ENCODE data around the gene PARL. TPM values are rescaled to one million over a fixed set of nuclear protein-coding genes. Genes with fewer than 3 reads are reported as not detected.

Gene PARL
- total RNA-seq, 1 donor from 2014 or later, result 47.8 TPM

- TF ChIP-seq CTCF (IDR thresholded peaks at IDR 0.05; ENCODE audit: unreplicated experiment), result no peak
- Mint-ChIP-seq H3K4me1 (no peaks in the 10 kb centered on the region), H3K36me3 (peaks cover 51% of the 10 kb centered on the region), H3K27me3 (ENCODE audit: low read depth) (no peaks in the 10 kb centered on the region), H3K27ac (no peak overlapping the region), H3K4me3 (no peak overlapping the region), H3K9me3 (peaks cover 7% of the 10 kb centered on the region)
- no peak for DNase-seq (ENCODE audit: low spot score in 2 of 2, unreplicated experiment in 2 of 2)
Observed at GRCh38 chr3:183854318-183855035, 30.2 kb downstream of the PARL start.

- Mint-ChIP-seq H3K27me3 (ENCODE audit: low read depth) (no peaks in the 10 kb centered on the region), H3K9me3 (no peaks in the 10 kb centered on the region), H3K4me3 (peak overlapping the region; percentile 8), H3K36me3 (peaks cover 45% of the 10 kb centered on the region), H3K27ac (peak overlapping the region; percentile 91), H3K4me1 (peaks cover 26% of the 10 kb centered on the region)
- no peak for DNase-seq (ENCODE audit: low spot score in 2 of 2, unreplicated experiment in 2 of 2)
- no peak for TF ChIP-seq CTCF (IDR thresholded peaks at IDR 0.05; ENCODE audit: unreplicated experiment)
Observed at GRCh38 chr3:183845608-183846288, 38.9 kb downstream of the PARL start.

- no peak for DNase-seq (ENCODE audit: low spot score in 2 of 2, unreplicated experiment in 2 of 2)
- Mint-ChIP-seq H3K27ac (peak overlapping the region; percentile 91), H3K4me3 (peak overlapping the region; percentile 9), H3K9me3 (no peaks in the 10 kb centered on the region), H3K36me3 (peaks cover 40% of the 10 kb centered on the region), H3K27me3 (ENCODE audit: low read depth) (no peaks in the 10 kb centered on the region), H3K4me1 (peaks cover 26% of the 10 kb centered on the region)
- no peak for TF ChIP-seq CTCF (IDR thresholded peaks at IDR 0.05; ENCODE audit: unreplicated experiment)
Observed at GRCh38 chr3:183845090-183845489, 39.6 kb downstream of the PARL start.

GRCh38 chr3:183844606-183845005 lies 40.1 kb downstream of the PARL start:
- H3K27ac Mint-ChIP-seq, result peak overlapping the region; percentile 87
- TF ChIP-seq CTCF (IDR thresholded peaks at IDR 0.05; ENCODE audit: unreplicated experiment), result no peak

GRCh38 chr3:183839751-183840150 lies 44.9 kb downstream of the PARL start:
- Mint-ChIP-seq H3K9me3 (no peaks in the 10 kb centered on the region), H3K27me3 (ENCODE audit: low read depth) (no peaks in the 10 kb centered on the region), H3K36me3 (peaks cover 30% of the 10 kb centered on the region), H3K4me1 (peaks cover 5% of the 10 kb centered on the region), H3K27ac (no peak overlapping the region), H3K4me3 (no peak overlapping the region)
- no peak for DNase-seq (ENCODE audit: low spot score in 2 of 2, unreplicated experiment in 2 of 2)
- TF ChIP-seq CTCF (IDR thresholded peaks at IDR 0.05; ENCODE audit: unreplicated experiment), result no peak

More at GRCh38 chr3:183844606-183845005, 40.1 kb downstream of the PARL start:
- no peak overlapping the region for H3K4me3 Mint-ChIP-seq
- H3K4me1 Mint-ChIP-seq, result peaks cover 26% of the 10 kb centered on the region
- H3K9me3 Mint-ChIP-seq, result no peaks in the 10 kb centered on the region
- DNase-seq (ENCODE audit: low spot score in 2 of 2, unreplicated experiment in 2 of 2), result no peak
- peaks cover 41% of the 10 kb centered on the region for H3K36me3 Mint-ChIP-seq
- no peaks in the 10 kb centered on the region for H3K27me3 Mint-ChIP-seq (ENCODE audit: low read depth)
